ENCODE data around the gene FAM110C. TPM values are rescaled to one million over a fixed set of nuclear protein-coding genes. Genes with fewer than 3 reads are reported as not detected.

The FAM110C gene
- total and polyA plus RNA-seq, 2 donors (not counting 1 experiment from before 2014, with no cell fraction given) = not detected

GRCh38 chr2:35852-36251 lies 10.5 kb downstream of the FAM110C start:
- Histone ChIP-seq H3K27me3 (ENCODE audit: control insufficient read depth, insufficient read depth, low read length) (no peaks in the 10 kb centered on the region), H3K4me1 (ENCODE audit: control insufficient read depth, extremely low read depth, insufficient read depth, low read length) (no peaks in the 10 kb centered on the region), H3K9me3 (ENCODE audit: control insufficient read depth, insufficient read depth, low read depth, low read length) (no peaks in the 10 kb centered on the region), H3K27ac (ENCODE audit: insufficient read depth, low read length) (no peak overlapping the region), H3K4me3 (replicated peaks in 1 of 4; ENCODE audit: control extremely low read depth in 1 of 4, insufficient read depth in 1 of 4, low read depth in 3 of 4, low read length in 4 of 4) (no peak overlapping the region), H3K36me3 (ENCODE audit: control insufficient read depth, insufficient read depth, low read length) (no peaks in the 10 kb centered on the region), H3K79me2 (ENCODE audit: control insufficient read depth, insufficient read depth, low read length) (no peaks in the 10 kb centered on the region), H4K20me1 (ENCODE audit: control insufficient read depth, extremely low read depth, insufficient read depth, low read length) (no peaks in the 10 kb centered on the region), H3K4me2 (ENCODE audit: extremely low read depth, insufficient read depth, low read length) (no peak overlapping the region), H2AFZ (ENCODE audit: low read length) (no peak overlapping the region), H3K9ac (ENCODE audit: insufficient read depth, low read length) (no peak overlapping the region)
- TF ChIP-seq CTCF (conservative IDR thresholded peaks at IDR 0.05 in 1 of 2, IDR thresholded peaks at IDR 0.05 in 1 of 2; ENCODE audit: low read depth in 1 of 2, low read length in 2 of 2) = no peak
- no peak for TF ChIP-seq EZH2 (IDR thresholded peaks at IDR 0.05; ENCODE audit: low read length, missing control alignments)
- DNase-seq (ENCODE audit: low read depth in 2 of 2) = no peak

- Histone ChIP-seq H3K36me3 (ENCODE audit: control insufficient read depth, insufficient read depth, low read length) (no peaks in the 10 kb centered on the region), H2AFZ (ENCODE audit: low read length) (no peak overlapping the region), H3K27me3 (ENCODE audit: control insufficient read depth, insufficient read depth, low read length) (no peaks in the 10 kb centered on the region), H3K4me2 (ENCODE audit: extremely low read depth, insufficient read depth, low read length) (no peak overlapping the region), H3K9ac (ENCODE audit: insufficient read depth, low read length) (no peak overlapping the region), H3K27ac (ENCODE audit: insufficient read depth, low read length) (no peak overlapping the region), H3K4me1 (ENCODE audit: control insufficient read depth, extremely low read depth, insufficient read depth, low read length) (no peaks in the 10 kb centered on the region), H3K9me3 (ENCODE audit: control insufficient read depth, insufficient read depth, low read depth, low read length) (no peaks in the 10 kb centered on the region), H3K4me3 (replicated peaks in 1 of 4; ENCODE audit: control extremely low read depth in 1 of 4, insufficient read depth in 1 of 4, low read depth in 3 of 4, low read length in 4 of 4) (no peak overlapping the region), H4K20me1 (ENCODE audit: control insufficient read depth, extremely low read depth, insufficient read depth, low read length) (no peaks in the 10 kb centered on the region), H3K79me2 (ENCODE audit: control insufficient read depth, insufficient read depth, low read length) (no peaks in the 10 kb centered on the region)
- no peak for DNase-seq (ENCODE audit: low read depth in 2 of 2)
- TF ChIP-seq EZH2 (IDR thresholded peaks at IDR 0.05; ENCODE audit: low read length, missing control alignments) (no peak), CTCF (conservative IDR thresholded peaks at IDR 0.05 in 1 of 2, IDR thresholded peaks at IDR 0.05 in 1 of 2; ENCODE audit: low read depth in 1 of 2, low read length in 2 of 2) (no peak)
Observed at GRCh38 chr2:33620-34019, 12.7 kb downstream of the FAM110C start.

GRCh38 chr2:32068-32467 lies 14.2 kb downstream of the FAM110C start:
- H2AFZ ChIP-seq (ENCODE audit: low read length) = no peak overlapping the region
- no peak for DNase-seq (ENCODE audit: low read depth in 2 of 2)

More at GRCh38 chr2:32068-32467, 14.2 kb downstream of the FAM110C start:
- Histone ChIP-seq H3K4me1 (ENCODE audit: control insufficient read depth, extremely low read depth, insufficient read depth, low read length) (no peaks in the 10 kb centered on the region), H3K27me3 (ENCODE audit: control insufficient read depth, insufficient read depth, low read length) (no peaks in the 10 kb centered on the region), H3K4me3 (replicated peaks in 1 of 4; ENCODE audit: control extremely low read depth in 1 of 4, insufficient read depth in 1 of 4, low read depth in 3 of 4, low read length in 4 of 4) (no peak overlapping the region), H3K36me3 (ENCODE audit: control insufficient read depth, insufficient read depth, low read length) (no peaks in the 10 kb centered on the region), H3K27ac (ENCODE audit: insufficient read depth, low read length) (no peak overlapping the region), H3K9ac (ENCODE audit: insufficient read depth, low read length) (no peak overlapping the region), H3K9me3 (ENCODE audit: control insufficient read depth, insufficient read depth, low read depth, low read length) (no peaks in the 10 kb centered on the region), H4K20me1 (ENCODE audit: control insufficient read depth, extremely low read depth, insufficient read depth, low read length) (no peaks in the 10 kb centered on the region), H3K79me2 (ENCODE audit: control insufficient read depth, insufficient read depth, low read length) (no peaks in the 10 kb centered on the region), H3K4me2 (ENCODE audit: extremely low read depth, insufficient read depth, low read length) (no peak overlapping the region)
- TF ChIP-seq CTCF (conservative IDR thresholded peaks at IDR 0.05 in 1 of 2, IDR thresholded peaks at IDR 0.05 in 1 of 2; ENCODE audit: low read depth in 1 of 2, low read length in 2 of 2) (no peak), EZH2 (IDR thresholded peaks at IDR 0.05; ENCODE audit: low read length, missing control alignments) (no peak)
